SK-N-SH (cell line): Measurements from ENCODE around the gene COQ8B. TPM values are rescaled to one million over a fixed set of nuclear protein-coding genes. Genes with fewer than 3 reads are reported as not detected.

Source experiments
- CTCF ChIA-PET: fragments of 300-600, 350-600 bp; formaldehyde crosslinking; extraction: SDS; loops from one replicate; lab custom pipeline; 2021; lab: Yijun Ruan, JAX
- POLR2A ChIA-PET: fragments of 350-600 bp; sonication (Branson Sonifier 250); formaldehyde crosslinking; extraction: SDS; loops from one replicate; lab custom pipeline; 2020; ENCODE audit warnings: antibody characterized with exemption, inconsistent platforms; lab: Yijun Ruan, JAX
- DNase-seq: peaks from one replicate; pipeline ENCODE4 v3.0.0; 2012
- H2AFZ ChIP-seq: fragments of 200-600 bp; sonication (generic); 2 replicates; pipeline ENCODE4 v1.8.1; 2016; ENCODE audit warnings: antibody characterized with exemption, mild to moderate bottlenecking, low read depth
- H3F3A ChIP-seq: fragments of 200-600 bp; sonication (generic); replicated peaks from 2 replicates; pipeline ENCODE3; 2016; ENCODE audit warnings: antibody characterized with exemption, mild to moderate bottlenecking; ENCODE audit not compliant: insufficient read depth
- H3K27ac ChIP-seq, 2 experiments: fragments of 200-500 bp in 1 of 2; fragments of 200-600 bp in 1 of 2; sonication (Bioruptor generic) in 1 of 2; sonication (generic), shearing (Covaris generic) in 1 of 2; 2 replicates each; pipeline versions ENCODE4 v1.5.1 to v1.6.1; 2014 to 2016; ENCODE audit warnings: low read depth in 2 of 2, inconsistent platforms in 1 of 2, low read length in 1 of 2, mild to moderate bottlenecking in 1 of 2, mixed read lengths in 1 of 2
- H3K27me3 ChIP-seq: fragments of 200-600 bp; sonication (generic), shearing (Covaris generic); 2 replicates; pipeline ENCODE4 v1.6.1; 2016; ENCODE audit warnings: mixed run types; ENCODE audit not compliant: insufficient read depth
- H3K36me3 ChIP-seq, 2 experiments: fragments of 200-500 bp in 1 of 2; fragments of 200-600 bp in 1 of 2; sonication (Bioruptor generic) in 1 of 2; sonication (generic) in 1 of 2; replicated peaks in 1 of 2; 2 replicates each; pipeline versions ENCODE3 to v1.5.1; 2014 to 2016; ENCODE audit warnings: low read length in 1 of 2, mild to moderate bottlenecking in 1 of 2; ENCODE audit not compliant: insufficient read depth in 2 of 2, control insufficient read depth in 1 of 2
- H3K4me1 ChIP-seq, 2 experiments: fragments of 200-500 bp in 1 of 2; fragments of 200-600 bp in 1 of 2; sonication (Bioruptor generic) in 1 of 2; sonication (generic), shearing (Covaris generic) in 1 of 2; 2 replicates each; pipeline versions ENCODE4 v1.5.1 to v1.6.1; 2014 to 2016; ENCODE audit warnings: low read depth in 1 of 2, low read length in 1 of 2, mixed run types in 1 of 2; ENCODE audit not compliant: insufficient read depth in 2 of 2, control insufficient read depth in 1 of 2
- H3K4me2 ChIP-seq: fragments of 200-600 bp; sonication (generic), shearing (Covaris generic); 2 replicates; pipeline ENCODE4 v1.6.1; 2017; ENCODE audit warnings: mixed run types
- H3K4me3 ChIP-seq, 2 experiments: fragments of 200-500 bp in 1 of 2; fragments of 200-600 bp in 1 of 2; sonication (Bioruptor generic) in 1 of 2; sonication (generic), shearing (Covaris generic) in 1 of 2; 2 replicates each; pipeline versions ENCODE4 v1.5.1 to v1.8.1; 2014 to 2016; ENCODE audit warnings: low read depth in 2 of 2, inconsistent platforms in 1 of 2, low read length in 1 of 2, mild to moderate bottlenecking in 1 of 2, mixed read lengths in 1 of 2, moderate library complexity in 1 of 2
- H3K79me2 ChIP-seq: fragments of 200-600 bp; sonication (generic); 2 replicates; pipeline ENCODE4 v1.8.1; 2017; ENCODE audit warnings: mild to moderate bottlenecking; ENCODE audit not compliant: insufficient read depth
- H3K9ac ChIP-seq: fragments of 200-600 bp; sonication (generic); 2 replicates; pipeline ENCODE4 v1.6.1; 2017; ENCODE audit warnings: mixed run types
- H3K9me2 ChIP-seq: fragments of 200-600 bp; sonication (generic); 2 replicates; pipeline ENCODE4 v1.6.1; 2017; ENCODE audit warnings: mixed run types
- H3K9me3 ChIP-seq: fragments of 200-600 bp; sonication (generic); 2 replicates; pipeline ENCODE4 v1.6.1; 2017; ENCODE audit warnings: mixed run types, mild to moderate bottlenecking, moderate library complexity
- H4K20me1 ChIP-seq: fragments of 200-600 bp; sonication (generic); 2 replicates; pipeline ENCODE4 v1.6.1; 2017; ENCODE audit warnings: mild to moderate bottlenecking, mixed run types; ENCODE audit not compliant: insufficient read depth
- ELF1 ChIP-seq: IDR thresholded peaks from 2 replicates; pipeline ENCODE4 v1.4.0; 2012
- EZH2phosphoT487 ChIP-seq: fragments of 200-600 bp; sonication (generic); IDR thresholded peaks from 2 replicates; pipeline ENCODE4 v1.6.1; 2017; ENCODE audit warnings: low read depth, mixed run types, mild to moderate bottlenecking, antibody characterized with exemption, moderate library complexity, borderline replicate concordance
- FOSL2 ChIP-seq: IDR thresholded peaks from 2 replicates; pipeline ENCODE4 v1.4.0; 2012; ENCODE audit warnings: low read depth, mild to moderate bottlenecking, moderate library complexity, borderline replicate concordance
- FOXM1 ChIP-seq: IDR thresholded peaks from 2 replicates; pipeline ENCODE4 v1.4.0; 2012; ENCODE audit warnings: low read depth, mild to moderate bottlenecking
- JUND ChIP-seq: IDR thresholded peaks from 2 replicates; pipeline ENCODE4 v1.4.0; 2012
- MXI1 ChIP-seq: IDR thresholded peaks from 2 replicates; pipeline ENCODE4 v1.6.1; 2012; ENCODE audit warnings: mild to moderate bottlenecking, low read depth, low read length, improper control_type of control experiment
- NFIC ChIP-seq: IDR thresholded peaks from 2 replicates; pipeline ENCODE4 v1.4.0; 2012; ENCODE audit warnings: borderline replicate concordance
- POLR2AphosphoS5 ChIP-seq: IDR thresholded peaks from 2 replicates; pipeline ENCODE4 v1.6.1; 2012; ENCODE audit warnings: low read depth, low read length
- RCOR1 ChIP-seq: fragments of 150-350 bp; IDR thresholded peaks from 2 replicates; pipeline ENCODE4 v1.6.1; 2017; ENCODE audit warnings: antibody characterized with exemption, low read length
- REST ChIP-seq: IDR thresholded peaks from 2 replicates; pipeline ENCODE4 v1.6.1; 2012; ENCODE audit warnings: mild to moderate bottlenecking, low read depth, low read length, moderate library complexity
- RFX5 ChIP-seq: IDR thresholded peaks from 2 replicates; pipeline ENCODE4 v1.6.1; 2012; ENCODE audit warnings: mild to moderate bottlenecking, improper control_type of control experiment, low read length
- TCF12 ChIP-seq: IDR thresholded peaks from 2 replicates; pipeline ENCODE4 v1.4.0; 2012
- TEAD4 ChIP-seq: IDR thresholded peaks from 2 replicates; pipeline ENCODE4 v1.4.0; 2012; ENCODE audit warnings: mild to moderate bottlenecking, borderline replicate concordance; ENCODE audit not compliant: insufficient read depth
- USF1 ChIP-seq: IDR thresholded peaks from 2 replicates; pipeline ENCODE4 v1.4.0; 2012; ENCODE audit warnings: low read depth, borderline replicate concordance
- ZBTB33 ChIP-seq: IDR thresholded peaks from 2 replicates; pipeline ENCODE4 v1.4.0; 2012; ENCODE audit warnings: low read depth, borderline replicate concordance
- WGBS: methylation state at CpG from one replicate; pipeline ENCODE4 v1.1.6; 2017; ENCODE audit warnings: low lambda C conversion rate; 5-methylcytosine and 5-hydroxymethylcytosine counted together
- polyA plus RNA-seq, 3 experiments: library from polyadenylated mRNA; depleted of rRNA; stranded (reverse); fragments of >200 nt; gene quantifications; 2 replicates each; pipeline ENCODE4 v1.2.3, GENCODE V29; 2012

The COQ8B gene
- polyA plus RNA-seq, 1 of the 3 experiments (the other 2 are of a cell fraction), result 43.8 TPM

- no peak for TF ChIP-seq REST
- TF ChIP-seq RFX5, result no peak
- TF ChIP-seq FOXM1, result no peak
These were observed 46.2 kb upstream of the COQ8B start (continued) for GRCh38 chr19:40762754-40763470.

GRCh38 chr19:40759352-40759751 is 42.7 kb upstream of the COQ8B start:
- Histone ChIP-seq H3K9ac (no peak overlapping the region), H3K4me1 (peaks cover 3 to 5% of the 10 kb centered on the region in 2 experiments; a peak in 2 of 4 replicates), H3K36me3 (peaks cover 41 to 52% of the 10 kb centered on the region in 2 experiments), H3K27me3 (no peaks in the 10 kb centered on the region), H3K27ac (no peak overlapping the region), H4K20me1 (peaks cover 36% of the 10 kb centered on the region), H3K9me3 (no peaks in the 10 kb centered on the region), H3K4me2 (no peak overlapping the region), H3K4me3 (no peak overlapping the region), H3K79me2 (peaks cover 57% of the 10 kb centered on the region), H2AFZ (no peak overlapping the region), H3K9me2 (no peaks in the 10 kb centered on the region), H3F3A (peaks cover 7% of the 10 kb centered on the region)
- WGBS, result 96% methylated on average over 10 of the region's 13 CpGs
- DNase-seq, result no peak
- CTCF ChIA-PET, result no interaction called here
- POLR2A ChIA-PET, result interaction anchor here (2.4 kb wide), 1 partner anchor 18 kb away, joined by 7 read pairs; the partner anchor contains the start of gene RAB4B
- TF ChIP-seq ZBTB33, result no peak
- TF ChIP-seq ELF1, result no peak
- no peak for TF ChIP-seq POLR2AphosphoS5
- TF ChIP-seq EZH2phosphoT487, result no peak
- no peak for TF ChIP-seq MXI1
- TF ChIP-seq FOSL2, result no peak
- TF ChIP-seq TCF12, result no peak
- TF ChIP-seq JUND, result no peak
- TF ChIP-seq USF1, result no peak
- no peak for TF ChIP-seq NFIC
- TF ChIP-seq TEAD4, result no peak
- TF ChIP-seq RCOR1, result no peak
- TF ChIP-seq, all 33 proteins: peak for 0
